HCT116 (cell line): ENCODE data around the gene MLYCD. TPM values are rescaled to one million over a fixed set of nuclear protein-coding genes. Genes with fewer than 3 reads are reported as not detected.

Experiments used
- ATAC-seq: fragments of 200-7000 bp; cut with Tn5 transposase; 2 replicates; pipeline ENCODE4 v1.9.1; 2020; ENCODE audit warnings: mild to moderate bottlenecking, moderate library complexity
- BruUV-seq: library from RNA; stranded (reverse); fragments of 400-500 nt; replicated peaks from 2 replicates; lab custom pipeline; 2021; lab: Mats Ljungman, UMichigan
- CTCF ChIA-PET: fragments of 300-600 bp; sonication (Branson Sonifier 250); formaldehyde crosslinking; loops from one replicate; lab custom pipeline; 2021; ENCODE audit warnings: antibody characterized with exemption; lab: Charles Lee
- POLR2A ChIA-PET: fragments of 300-600, 350-600 bp; sonication (Branson Sonifier 250); formaldehyde crosslinking; loops from one replicate; lab custom pipeline; 2021; ENCODE audit warnings: antibody characterized with exemption; lab: Charles Lee
- RAD21 ChIA-PET, 2 experiments: fragments of 300-600 bp; sonication (Branson Sonifier 250); formaldehyde crosslinking; loops; one replicate each; lab custom pipeline; 2023; ENCODE audit warnings: low total read pairs in 2 of 2; ENCODE audit not compliant: uncharacterized antibody in 2 of 2, unreplicated experiment in 2 of 2, low non-redundant PET in 1 of 2; lab: Charles Lee
- DNase-seq: peaks from one replicate; pipeline ENCODE4 v3.0.0-alpha.2; 2010; ENCODE audit warnings: low read depth, low spot score
- H2AFZ ChIP-seq: fragments of 200-600 bp; shearing (Covaris generic), sonication (generic); 2 replicates; pipeline ENCODE4 v1.6.1; 2017; ENCODE audit warnings: low read depth, mixed run types, mixed read lengths, antibody characterized with exemption, low read length; ENCODE audit not compliant: poor library complexity, severe bottlenecking
- H3K27ac ChIP-seq: 2 replicates; pipeline ENCODE4 v1.5.1; 2012; ENCODE audit warnings: low read depth, low read length
- H3K27me3 ChIP-seq: fragments of 200-600 bp; sonication (generic); 2 replicates; pipeline ENCODE4 v1.6.1; 2016; ENCODE audit warnings: mixed run types, low read length, mixed read lengths; ENCODE audit not compliant: insufficient read depth
- H3K36me3 ChIP-seq, 2 experiments: fragments of 200-500 bp in 1 of 2; fragments of 200-600 bp in 1 of 2; sonication (Bioruptor generic) in 1 of 2; sonication (generic) in 1 of 2; 2 replicates each; pipeline versions ENCODE4 v1.5.1 to v1.6.1; 2014 to 2016; ENCODE audit warnings: low read length in 2 of 2, inconsistent platforms in 1 of 2, mixed read lengths in 1 of 2, mixed run types in 1 of 2; ENCODE audit not compliant: insufficient read depth in 2 of 2, control insufficient read depth in 1 of 2
- H3K4me1 ChIP-seq, 2 experiments: fragments of 200-600 bp in 1 of 2; sonication (generic) in 1 of 2; 2 replicates each; pipeline versions ENCODE4 v1.5.1 to v1.6.1; 2012 to 2017; ENCODE audit warnings: low read length in 2 of 2, inconsistent platforms in 1 of 2, mild to moderate bottlenecking in 1 of 2, mixed read lengths in 1 of 2, mixed run types in 1 of 2, moderate library complexity in 1 of 2; ENCODE audit not compliant: insufficient read depth in 2 of 2, control insufficient read depth in 1 of 2
- H3K4me2 ChIP-seq: fragments of 200-600 bp; sonication (generic); 2 replicates; pipeline ENCODE4 v1.6.1; 2017; ENCODE audit warnings: mixed run types, low read length, mixed read lengths
- H3K4me3 ChIP-seq, 2 experiments: fragments of 200-600 bp in 1 of 2; sonication (generic) in 1 of 2; replicated peaks in 1 of 2; 2 replicates each; pipeline ENCODE4 v1.5.1; 2011 to 2016; ENCODE audit warnings: low read length in 2 of 2, control low read depth in 1 of 2, low read depth in 1 of 2, mild to moderate bottlenecking in 1 of 2, mixed read lengths in 1 of 2, mixed run types in 1 of 2
- H3K79me2 ChIP-seq: fragments of 200-600 bp; sonication (generic); 2 replicates; pipeline ENCODE4 v1.6.1; 2017; ENCODE audit warnings: mild to moderate bottlenecking, mixed run types, low read length, moderate library complexity, mixed read lengths; ENCODE audit not compliant: insufficient read depth
- H3K9ac ChIP-seq: fragments of 200-600 bp; sonication (generic); 2 replicates; pipeline ENCODE4 v1.6.1; 2016; ENCODE audit warnings: low read length, mixed read lengths
- H3K9me2 ChIP-seq: fragments of 200-600 bp; sonication (generic), shearing (Covaris generic); 2 replicates; pipeline ENCODE4 v1.6.1; 2017; ENCODE audit warnings: mixed run types, mild to moderate bottlenecking, moderate library complexity; ENCODE audit not compliant: insufficient read depth
- H3K9me3 ChIP-seq, 2 experiments: fragments of 200-500 bp in 1 of 2; fragments of 200-600 bp in 1 of 2; sonication (Bioruptor generic) in 1 of 2; sonication (generic) in 1 of 2; 2 replicates each; pipeline ENCODE4 v1.6.1; 2014 to 2017; ENCODE audit warnings: low read length in 2 of 2, mixed read lengths in 2 of 2, inconsistent platforms in 1 of 2, low read depth in 1 of 2, mild to moderate bottlenecking in 1 of 2, mixed run types in 1 of 2, moderate library complexity in 1 of 2; ENCODE audit not compliant: control insufficient read depth in 1 of 2, insufficient read depth in 1 of 2
- H4K20me1 ChIP-seq: fragments of 200-600 bp; sonication (generic), shearing (Covaris generic); 2 replicates; pipeline ENCODE4 v1.6.1; 2017; ENCODE audit warnings: mixed run types, mild to moderate bottlenecking, moderate library complexity; ENCODE audit not compliant: insufficient read depth
- CBX3 ChIP-seq: IDR thresholded peaks from 2 replicates; pipeline ENCODE4 v1.6.1; 2012; ENCODE audit warnings: low read depth
- CEBPB ChIP-seq: IDR thresholded peaks from 2 replicates; pipeline ENCODE4 v1.6.1; 2012; ENCODE audit warnings: low read depth
- EGR1 ChIP-seq: IDR thresholded peaks from 2 replicates; pipeline ENCODE4 v1.6.1; 2012; ENCODE audit warnings: low read depth
- ELF1 ChIP-seq: IDR thresholded peaks from 2 replicates; pipeline ENCODE4 v1.6.1; 2012; ENCODE audit warnings: low read depth, borderline replicate concordance
- EZH2 ChIP-seq: fragments of 200-600 bp; sonication (generic); IDR thresholded peaks from 2 replicates; pipeline ENCODE4 v1.6.1; 2017; ENCODE audit warnings: antibody characterized with exemption, mixed run types
- EZH2phosphoT487 ChIP-seq: fragments of 200-600 bp; IDR thresholded peaks from 2 replicates; pipeline ENCODE4 v1.6.1; 2018; ENCODE audit warnings: antibody characterized with exemption, borderline replicate concordance
- FOSL1 ChIP-seq: IDR thresholded peaks from 2 replicates; pipeline ENCODE4 v1.6.1; 2012; ENCODE audit warnings: low read depth
- JUND ChIP-seq: IDR thresholded peaks from 2 replicates; pipeline ENCODE4 v1.6.1; 2012
- POLR2A ChIP-seq: IDR thresholded peaks from 2 replicates; pipeline ENCODE4 v1.7.0; 2011; ENCODE audit warnings: borderline replicate concordance; ENCODE audit not compliant: insufficient read depth, insufficient read length; ENCODE audit errors: extremely low read depth
- POLR2AphosphoS5 ChIP-seq: IDR thresholded peaks from 2 replicates; pipeline ENCODE4 v1.6.1; 2011; ENCODE audit warnings: mild to moderate bottlenecking, low read depth, low read length, moderate library complexity
- RAD21 ChIP-seq: IDR thresholded peaks from 2 replicates; pipeline ENCODE4 v1.6.1; 2012; ENCODE audit warnings: low read depth, mild to moderate bottlenecking
- SIN3A ChIP-seq: IDR thresholded peaks from 2 replicates; pipeline ENCODE4 v1.6.1; 2012; ENCODE audit warnings: low read depth
- SP1 ChIP-seq: IDR thresholded peaks from 2 replicates; pipeline ENCODE4 v1.6.1; 2012; ENCODE audit warnings: low read depth
- SRF ChIP-seq: IDR thresholded peaks from 2 replicates; pipeline ENCODE4 v1.6.1; 2012; ENCODE audit warnings: low read depth
- YY1 ChIP-seq: IDR thresholded peaks from 2 replicates; pipeline ENCODE4 v1.6.1; 2011; ENCODE audit warnings: low read length, low read depth, moderate library complexity, mild to moderate bottlenecking; ENCODE audit not compliant: insufficient replicate concordance; ENCODE audit errors: extremely low read depth
- intact Hi-C: fragments of 100-400 bp; cut with micrococcal nuclease; formaldehyde crosslinking; loops from 2 replicates; pipeline ENCODE4 v1.10.0; 2022
- total RNA-seq: library from RNA; stranded (reverse); gene quantifications from one replicate; pipeline ENCODE4 v1.2.1, GENCODE V29; 2021; ENCODE audit not compliant: unreplicated experiment
- TF ChIP-seq, protein P1 (sequence below): IDR thresholded peaks from 2 replicates; pipeline ENCODE4 v1.6.1; 2012
- TF ChIP-seq, protein P2 (sequence below), 3 experiments: fragments of 200-600 bp in 1 of 3; sonication (generic) in 1 of 3; IDR thresholded peaks in 2 of 3; conservative IDR thresholded peaks in 1 of 3; 2 replicates each; pipeline ENCODE4 v1.5.1; 2012 to 2017; ENCODE audit warnings: low read depth in 2 of 3, low read length in 2 of 3, antibody characterized with exemption in 1 of 3, borderline replicate concordance in 1 of 3, control low read depth in 1 of 3, mild to moderate bottlenecking in 1 of 3, mixed read lengths in 1 of 3, mixed run types in 1 of 3, moderate library complexity in 1 of 3; ENCODE audit not compliant: insufficient read depth in 1 of 3
- TF ChIP-seq, protein P3 (sequence below): IDR thresholded peaks from 2 replicates; pipeline ENCODE4 v1.6.1; 2012

The MLYCD gene
- total RNA-seq, 1 experiment from 2014 or later = 3.9 TPM

DNA sequence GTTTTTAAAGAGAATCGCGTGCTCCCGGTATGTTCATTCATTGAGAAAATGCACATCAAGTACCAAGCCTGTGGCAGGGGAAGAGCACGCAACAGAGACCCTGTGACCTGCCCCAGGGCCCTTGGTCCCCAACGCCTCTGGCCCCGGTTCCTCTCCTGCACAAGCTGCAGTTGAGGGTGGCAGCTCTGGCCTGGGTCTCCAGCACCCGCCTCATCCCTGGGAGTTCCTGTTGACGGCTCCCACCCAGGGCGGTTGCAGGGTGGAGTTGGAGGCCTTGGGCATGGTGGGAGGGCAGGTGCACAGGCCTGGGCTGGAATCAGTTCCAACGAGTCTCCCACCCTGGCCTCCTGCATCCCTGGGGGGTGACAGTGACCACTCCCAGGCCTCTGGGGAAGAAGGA, 74.2 kb downstream of the MLYCD start:
- H3K79me2 ChIP-seq = no peaks in the 10 kb centered on the region
- CTCF ChIA-PET = no interaction called here
- H3K9me2 ChIP-seq = no peaks in the 10 kb centered on the region
- H4K20me1 ChIP-seq = no peaks in the 10 kb centered on the region
- POLR2A ChIA-PET = no interaction called here
- no peaks in the 10 kb centered on the region; the same call in 1 of the 2 replicates for H3K27me3 ChIP-seq
- H3K36me3 ChIP-seq = no peaks in the 10 kb centered on the region
- TF ChIP-seq, protein P1, sequence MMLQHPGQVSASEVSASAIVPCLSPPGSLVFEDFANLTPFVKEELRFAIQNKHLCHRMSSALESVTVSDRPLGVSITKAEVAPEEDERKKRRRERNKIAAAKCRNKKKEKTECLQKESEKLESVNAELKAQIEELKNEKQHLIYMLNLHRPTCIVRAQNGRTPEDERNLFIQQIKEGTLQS = no peak
- TF ChIP-seq YY1 (no peak), POLR2AphosphoS5 (no peak), RAD21 (no peak), EZH2phosphoT487 (no peak), JUND (no peak), FOSL1 (no peak), CEBPB (no peak)
- no peak overlapping the region for H3K4me2 ChIP-seq
- no TSS peak for BruUV-seq
- H2AFZ ChIP-seq = no peak overlapping the region
- no peak overlapping the region for H3K27ac ChIP-seq
- no peak for ATAC-seq
- RAD21 ChIA-PET = no interaction called here
- no peak overlapping the region for H3K4me3 ChIP-seq
- peaks cover 0 to 3% of the 10 kb centered on the region in 2 experiments; a peak in 1 of 4 replicates for H3K9me3 ChIP-seq
- H3K4me1 ChIP-seq = no peaks in the 10 kb centered on the region
- no peak for DNase-seq
- H3K9ac ChIP-seq = no peak overlapping the region
- intact Hi-C loops = no loop called here

DNA sequence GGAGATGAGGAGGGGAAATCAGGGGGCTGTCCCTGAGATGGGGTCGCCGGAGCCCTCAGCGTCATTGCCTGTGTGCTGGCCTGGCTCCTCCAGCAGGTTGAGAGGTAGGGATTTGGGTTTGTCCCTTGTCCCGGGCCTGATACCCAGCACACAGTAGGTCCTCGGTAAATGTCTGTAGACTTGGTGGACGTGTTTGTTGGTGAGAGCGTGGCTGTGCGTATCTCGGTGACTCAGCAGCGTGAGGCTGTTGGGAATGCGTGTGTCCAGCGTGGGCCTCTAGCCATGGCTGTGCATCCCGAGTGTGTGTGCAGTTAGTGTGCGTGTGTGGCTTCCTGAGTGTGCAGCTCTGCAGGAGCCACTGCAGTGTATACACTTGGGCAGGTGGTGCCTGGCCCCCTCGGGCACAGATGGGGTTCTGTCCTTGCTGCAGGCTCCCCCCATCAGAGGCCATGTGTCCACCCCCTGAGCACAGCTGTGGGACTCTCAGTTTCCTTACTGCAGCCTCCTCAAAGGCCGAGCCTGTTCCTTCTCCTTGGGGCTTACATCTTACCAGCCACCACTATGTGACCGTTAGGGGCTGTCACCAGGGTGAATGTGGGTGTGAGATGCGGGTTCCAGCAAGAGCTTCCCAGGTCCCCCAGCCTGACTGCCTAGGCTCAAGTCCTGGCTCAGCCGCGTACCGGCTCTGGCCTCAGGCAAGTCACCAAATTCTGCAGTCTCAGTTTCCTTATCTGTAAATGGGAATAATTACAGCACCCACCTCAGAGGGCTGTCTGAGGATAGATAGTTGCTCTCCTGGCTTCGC, 74.9 kb downstream of the MLYCD start:
- H4K20me1 ChIP-seq = no peaks in the 10 kb centered on the region
- ChIA-PET CTCF (no interaction called here), RAD21 (no interaction called here), POLR2A (no interaction called here)
- H3K4me1 ChIP-seq = no peaks in the 10 kb centered on the region
- DNase-seq (no peak), ATAC-seq (no peak)
- H3K4me3 ChIP-seq = no peak overlapping the region
- H3K27me3 ChIP-seq = no peaks in the 10 kb centered on the region; the same call in 1 of the 2 replicates
- no peak overlapping the region for H3K9ac ChIP-seq
- no peaks in the 10 kb centered on the region for H3K79me2 ChIP-seq
- no TSS peak for BruUV-seq
- H3K9me2 ChIP-seq = no peaks in the 10 kb centered on the region
- no peak overlapping the region for H3K4me2 ChIP-seq
- intact Hi-C loops = no loop called here
- H3K9me3 ChIP-seq = peaks cover 6 to 8% of the 10 kb centered on the region in 2 experiments; a peak in 2 of 4 replicates
- H2AFZ ChIP-seq = no peak overlapping the region
- no peaks in the 10 kb centered on the region for H3K36me3 ChIP-seq
- H3K27ac ChIP-seq = no peak overlapping the region
- TF ChIP-seq EZH2 (no peak), SIN3A (no peak), SRF (no peak), FOSL1 (no peak), EGR1 (no peak), POLR2A (no peak), POLR2AphosphoS5 (no peak), CBX3 (no peak), JUND (no peak), EZH2phosphoT487 (no peak), RAD21 (no peak), CEBPB (no peak), ELF1 (no peak), SP1 (no peak)
- TF ChIP-seq, protein P2, sequence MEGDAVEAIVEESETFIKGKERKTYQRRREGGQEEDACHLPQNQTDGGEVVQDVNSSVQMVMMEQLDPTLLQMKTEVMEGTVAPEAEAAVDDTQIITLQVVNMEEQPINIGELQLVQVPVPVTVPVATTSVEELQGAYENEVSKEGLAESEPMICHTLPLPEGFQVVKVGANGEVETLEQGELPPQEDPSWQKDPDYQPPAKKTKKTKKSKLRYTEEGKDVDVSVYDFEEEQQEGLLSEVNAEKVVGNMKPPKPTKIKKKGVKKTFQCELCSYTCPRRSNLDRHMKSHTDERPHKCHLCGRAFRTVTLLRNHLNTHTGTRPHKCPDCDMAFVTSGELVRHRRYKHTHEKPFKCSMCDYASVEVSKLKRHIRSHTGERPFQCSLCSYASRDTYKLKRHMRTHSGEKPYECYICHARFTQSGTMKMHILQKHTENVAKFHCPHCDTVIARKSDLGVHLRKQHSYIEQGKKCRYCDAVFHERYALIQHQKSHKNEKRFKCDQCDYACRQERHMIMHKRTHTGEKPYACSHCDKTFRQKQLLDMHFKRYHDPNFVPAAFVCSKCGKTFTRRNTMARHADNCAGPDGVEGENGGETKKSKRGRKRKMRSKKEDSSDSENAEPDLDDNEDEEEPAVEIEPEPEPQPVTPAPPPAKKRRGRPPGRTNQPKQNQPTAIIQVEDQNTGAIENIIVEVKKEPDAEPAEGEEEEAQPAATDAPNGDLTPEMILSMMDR (IDR thresholded peaks at IDR 0.05 in 2 of 3, conservative IDR thresholded peaks at IDR 0.05 in 1 of 3; ENCODE audit: borderline replicate concordance in 1 of 3, insufficient read depth in 1 of 3, low read depth in 2 of 3, low read length in 2 of 3) = no peak
- TF ChIP-seq, protein P1 = no peak
- TF ChIP-seq, protein P3, sequence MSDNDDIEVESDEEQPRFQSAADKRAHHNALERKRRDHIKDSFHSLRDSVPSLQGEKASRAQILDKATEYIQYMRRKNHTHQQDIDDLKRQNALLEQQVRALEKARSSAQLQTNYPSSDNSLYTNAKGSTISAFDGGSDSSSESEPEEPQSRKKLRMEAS = no peak
